Right atrium auricular region (tissue), 2 donors: ENCODE data around the gene KIAA0753. TPM values are rescaled to one million over a fixed set of nuclear protein-coding genes. Genes with fewer than 3 reads are reported as not detected.

Source experiments
- DNase-seq: peaks from one replicate; pipeline ENCODE4 v3.0.0-alpha.2; 2019; ENCODE audit warnings: low spot score
- H3K27ac ChIP-seq, 2 donors: fragments of 200-600 bp; sonication (generic); 1 replicate in 1 of 2; 2 replicates in 1 of 2; pipeline ENCODE4 v1.5.1; 2016 to 2019
- H3K27me3 ChIP-seq, 2 donors: fragments of 200-600 bp; sonication (generic); one replicate each; pipeline versions ENCODE4 v1.5.1 to v1.6.0; 2017 to 2019
- H3K36me3 ChIP-seq: fragments of 200-600 bp; sonication (generic); one replicate; pipeline ENCODE4 v1.5.1; 2016
- H3K4me1 ChIP-seq, 2 donors: fragments of 200-600 bp; sonication (generic); one replicate each; pipeline versions ENCODE4 v1.5.1 to v1.6.0; 2017 to 2019
- H3K4me3 ChIP-seq, 2 donors: fragments of 200-600 bp; sonication (generic); 1 replicate in 1 of 2; 2 replicates in 1 of 2; pipeline ENCODE4 v1.5.1; 2017 to 2019; ENCODE audit warnings: mild to moderate bottlenecking in 1 of 2, moderate library complexity in 1 of 2
- H3K9me3 ChIP-seq, 2 donors: fragments of 200-600 bp; sonication (generic); one replicate each; pipeline ENCODE4 v1.5.1; 2019
- total RNA-seq, 2 donors: library from RNA; depleted of rRNA; stranded (reverse); fragments of >200 nt; gene quantifications; one replicate each; pipeline ENCODE4 v1.1.0, GENCODE V29; 2016
- TF ChIP-seq, protein P1 (sequence below), 2 donors: fragments of 200-600 bp; sonication (generic); IDR thresholded peaks; one replicate each; pipeline ENCODE4 v1.5.1; 2019; ENCODE audit warnings: antibody characterized with exemption in 2 of 2

The KIAA0753 gene
- total RNA-seq, 2 donors from 2014 or later = 5.3 to 8.4 TPM

DNA sequence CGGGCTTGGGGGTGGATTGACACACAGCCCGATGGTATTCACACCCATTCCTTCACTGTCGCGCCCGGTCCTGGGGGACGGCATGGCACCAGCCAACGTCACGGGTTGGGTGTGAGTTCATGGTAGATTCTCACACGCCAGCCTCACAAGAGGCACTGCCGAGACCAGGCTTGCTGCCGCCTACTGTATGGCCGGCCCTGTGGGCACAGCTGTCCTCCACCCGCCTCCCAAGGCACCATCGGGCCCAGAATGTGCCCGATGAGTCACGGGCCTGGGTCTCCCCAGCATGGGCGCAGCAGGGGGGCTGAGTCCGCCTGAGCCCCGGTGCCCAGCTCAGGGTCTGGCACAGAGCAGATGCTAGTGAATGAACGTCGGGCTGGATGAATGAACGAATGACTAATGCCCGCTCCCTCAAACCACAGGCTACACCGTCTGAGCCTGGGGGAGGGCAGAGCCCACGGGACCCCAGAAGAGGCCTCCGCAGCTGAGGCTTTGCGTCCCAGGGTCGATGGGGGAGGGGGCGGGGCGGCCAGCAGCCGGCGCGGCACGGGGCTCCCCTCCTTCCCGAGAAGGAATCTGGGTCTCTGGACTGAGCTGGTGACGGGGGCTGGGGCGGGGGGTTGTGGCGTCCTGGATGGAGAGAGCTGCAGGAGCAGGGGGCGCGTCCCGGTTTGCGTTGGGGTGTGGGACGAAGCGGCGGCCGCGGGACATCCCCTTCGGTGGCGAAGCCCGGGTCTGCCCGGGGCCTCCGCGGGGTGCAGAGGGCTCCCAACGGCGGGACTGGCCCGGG, 85.0 kb downstream of the KIAA0753 start:
- Histone ChIP-seq H3K9me3 (no peaks in the 10 kb centered on the region), H3K4me1 (peaks cover 0 to 22% of the 10 kb centered on the region in 2 donors), H3K27ac (no peak overlapping the region), H3K4me3 (peak overlapping the region; percentile 35 to 60), H3K27me3 (peaks cover 9 to 11% of the 10 kb centered on the region in 2 donors), H3K36me3 (no peaks in the 10 kb centered on the region)
- TF ChIP-seq, protein P1, sequence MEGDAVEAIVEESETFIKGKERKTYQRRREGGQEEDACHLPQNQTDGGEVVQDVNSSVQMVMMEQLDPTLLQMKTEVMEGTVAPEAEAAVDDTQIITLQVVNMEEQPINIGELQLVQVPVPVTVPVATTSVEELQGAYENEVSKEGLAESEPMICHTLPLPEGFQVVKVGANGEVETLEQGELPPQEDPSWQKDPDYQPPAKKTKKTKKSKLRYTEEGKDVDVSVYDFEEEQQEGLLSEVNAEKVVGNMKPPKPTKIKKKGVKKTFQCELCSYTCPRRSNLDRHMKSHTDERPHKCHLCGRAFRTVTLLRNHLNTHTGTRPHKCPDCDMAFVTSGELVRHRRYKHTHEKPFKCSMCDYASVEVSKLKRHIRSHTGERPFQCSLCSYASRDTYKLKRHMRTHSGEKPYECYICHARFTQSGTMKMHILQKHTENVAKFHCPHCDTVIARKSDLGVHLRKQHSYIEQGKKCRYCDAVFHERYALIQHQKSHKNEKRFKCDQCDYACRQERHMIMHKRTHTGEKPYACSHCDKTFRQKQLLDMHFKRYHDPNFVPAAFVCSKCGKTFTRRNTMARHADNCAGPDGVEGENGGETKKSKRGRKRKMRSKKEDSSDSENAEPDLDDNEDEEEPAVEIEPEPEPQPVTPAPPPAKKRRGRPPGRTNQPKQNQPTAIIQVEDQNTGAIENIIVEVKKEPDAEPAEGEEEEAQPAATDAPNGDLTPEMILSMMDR (IDR thresholded peaks at IDR 0.05) = no peak
- DNase-seq = no peak

DNA sequence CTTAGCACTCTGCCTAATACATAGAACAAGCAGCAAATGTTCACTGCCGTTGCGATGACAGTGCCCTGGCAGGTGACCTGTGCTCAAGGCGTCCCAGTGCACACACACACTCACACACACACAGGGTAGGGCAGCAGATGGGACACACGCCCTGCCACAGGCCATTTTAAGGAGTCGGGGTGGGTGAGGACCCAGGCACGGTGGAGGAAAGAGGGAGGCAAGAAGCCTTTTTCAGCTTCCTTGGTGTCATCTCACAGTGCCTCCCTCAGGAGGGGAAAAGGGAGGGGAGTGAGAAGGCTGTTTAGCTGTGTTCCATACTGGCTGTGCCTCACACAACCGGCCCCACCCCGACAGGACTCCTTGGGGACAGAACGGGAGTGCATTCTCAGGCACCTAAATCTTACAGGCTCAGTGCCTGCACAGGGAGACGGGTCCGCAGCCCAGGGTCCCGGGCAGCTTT, 85.6 kb downstream of the KIAA0753 start:
- TF ChIP-seq, protein P1 (IDR thresholded peaks at IDR 0.05) = no peak
- Histone ChIP-seq H3K36me3 (no peaks in the 10 kb centered on the region), H3K27me3 (peaks cover 9 to 11% of the 10 kb centered on the region in 2 donors), H3K9me3 (no peaks in the 10 kb centered on the region), H3K4me3 (peak overlapping the region in 1 of 2 donors; percentile 60), H3K27ac (no peak overlapping the region), H3K4me1 (peaks cover 0 to 22% of the 10 kb centered on the region in 2 donors)
- no peak for DNase-seq

DNA sequence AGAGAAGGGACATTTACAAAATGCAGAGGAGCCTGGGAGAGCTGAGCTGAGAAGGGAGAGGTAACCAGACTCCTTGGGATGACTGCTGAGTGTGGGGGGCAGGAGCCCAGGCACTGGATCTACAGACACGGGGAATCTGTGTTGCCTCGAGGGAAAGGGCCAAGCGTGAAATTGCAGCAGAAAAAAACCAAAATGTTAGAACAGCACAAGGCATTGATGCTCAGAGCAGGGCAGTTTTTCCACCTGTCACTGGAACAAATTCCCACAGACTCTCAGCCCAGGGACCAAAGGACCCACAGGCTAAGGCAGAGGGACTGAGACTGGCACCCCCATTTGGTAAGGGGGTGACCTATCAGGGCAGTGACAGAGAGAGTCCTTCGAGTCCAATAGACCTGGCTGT, 86.2 kb downstream of the KIAA0753 start:
- Histone ChIP-seq H3K27ac (no peak overlapping the region), H3K27me3 (peaks cover 9 to 11% of the 10 kb centered on the region in 2 donors), H3K4me1 (peaks cover 0 to 22% of the 10 kb centered on the region in 2 donors), H3K9me3 (no peaks in the 10 kb centered on the region), H3K36me3 (no peaks in the 10 kb centered on the region), H3K4me3 (no peak overlapping the region)
- no peak for DNase-seq
- TF ChIP-seq, protein P1 (IDR thresholded peaks at IDR 0.05) = no peak

DNA sequence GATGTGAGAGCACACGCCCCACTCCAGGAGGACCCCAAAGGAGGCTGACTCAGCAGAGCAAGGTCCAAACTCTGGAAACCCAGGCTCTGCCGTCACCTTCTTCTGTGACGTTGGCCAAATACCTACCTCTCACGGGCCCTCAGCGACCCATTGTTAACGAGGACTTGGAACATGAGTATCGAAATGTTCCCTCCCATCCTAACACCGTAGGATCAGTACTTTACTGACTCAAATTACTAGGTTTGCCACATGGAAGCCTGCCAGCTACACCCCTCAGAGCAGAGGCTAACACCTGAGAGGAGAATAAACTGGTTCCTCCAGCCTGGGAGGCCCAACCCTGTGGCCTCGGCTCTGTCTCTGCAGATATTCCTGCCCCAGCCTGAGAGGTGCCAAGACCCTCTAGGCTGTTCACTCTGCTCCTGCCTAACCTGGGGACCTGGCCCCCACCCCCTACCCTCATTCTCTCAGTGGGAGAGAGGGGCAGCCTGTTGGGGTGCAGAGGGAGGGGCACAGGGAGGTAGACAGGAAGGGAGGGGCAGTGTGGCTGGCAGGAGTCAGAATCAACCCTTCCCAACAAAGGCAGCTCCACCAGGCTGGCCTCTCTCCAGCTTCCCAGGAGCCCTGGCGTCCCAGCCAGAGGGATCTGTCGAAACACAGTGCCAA, 88.5 kb downstream of the KIAA0753 start:
- no peak overlapping the region for H3K27ac ChIP-seq
- no peaks in the 10 kb centered on the region for H3K36me3 ChIP-seq
- peaks cover 0 to 35% of the 10 kb centered on the region in 2 donors for H3K4me1 ChIP-seq
- TF ChIP-seq, protein P1 (IDR thresholded peaks at IDR 0.05) = no peak
- peaks cover 9 to 11% of the 10 kb centered on the region in 2 donors for H3K27me3 ChIP-seq
- no peak overlapping the region for H3K4me3 ChIP-seq
- no peak for DNase-seq
- H3K9me3 ChIP-seq = no peaks in the 10 kb centered on the region

DNA sequence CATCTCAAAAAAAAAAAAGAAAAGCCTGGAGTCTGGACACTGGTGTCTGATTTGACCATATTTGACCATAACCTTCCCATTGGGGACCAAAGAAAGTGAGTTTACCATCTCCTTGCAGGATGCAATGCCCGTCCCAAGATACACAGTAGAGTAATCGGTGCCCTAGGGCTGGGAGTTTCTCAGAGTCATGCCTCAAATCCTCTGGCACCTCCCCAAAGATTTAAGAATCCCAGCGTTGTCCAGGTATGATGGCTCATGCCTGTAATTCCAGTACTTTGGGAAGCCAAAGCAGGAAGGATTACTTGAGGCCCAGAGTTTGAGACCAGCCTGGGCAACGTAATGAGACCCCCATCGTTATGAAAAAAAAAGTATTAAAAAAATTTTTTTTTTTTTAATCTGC, 89.2 kb downstream of the KIAA0753 start:
- Histone ChIP-seq H3K4me1 (peaks cover 0 to 35% of the 10 kb centered on the region in 2 donors), H3K27me3 (peaks cover 9 to 11% of the 10 kb centered on the region in 2 donors), H3K4me3 (no peak overlapping the region), H3K27ac (no peak overlapping the region), H3K36me3 (no peaks in the 10 kb centered on the region), H3K9me3 (no peaks in the 10 kb centered on the region)
- TF ChIP-seq, protein P1 (IDR thresholded peaks at IDR 0.05) = no peak
- DNase-seq = no peak
